GM19238 (cell line): Measurements from ENCODE around the gene DOCK1.
"Not testable (repeated sequence)": the region's sequence is repeated elsewhere in the genome, so short reads cannot be mapped to it uniquely, and the experiment has no call there.

Experiments used
- DNase-seq: peaks from one replicate; pipeline ENCODE4 v3.0.0; 2011; ENCODE audit warnings: low spot score; ENCODE audit not compliant: insufficient read length

DOCK1 gene

DNA sequence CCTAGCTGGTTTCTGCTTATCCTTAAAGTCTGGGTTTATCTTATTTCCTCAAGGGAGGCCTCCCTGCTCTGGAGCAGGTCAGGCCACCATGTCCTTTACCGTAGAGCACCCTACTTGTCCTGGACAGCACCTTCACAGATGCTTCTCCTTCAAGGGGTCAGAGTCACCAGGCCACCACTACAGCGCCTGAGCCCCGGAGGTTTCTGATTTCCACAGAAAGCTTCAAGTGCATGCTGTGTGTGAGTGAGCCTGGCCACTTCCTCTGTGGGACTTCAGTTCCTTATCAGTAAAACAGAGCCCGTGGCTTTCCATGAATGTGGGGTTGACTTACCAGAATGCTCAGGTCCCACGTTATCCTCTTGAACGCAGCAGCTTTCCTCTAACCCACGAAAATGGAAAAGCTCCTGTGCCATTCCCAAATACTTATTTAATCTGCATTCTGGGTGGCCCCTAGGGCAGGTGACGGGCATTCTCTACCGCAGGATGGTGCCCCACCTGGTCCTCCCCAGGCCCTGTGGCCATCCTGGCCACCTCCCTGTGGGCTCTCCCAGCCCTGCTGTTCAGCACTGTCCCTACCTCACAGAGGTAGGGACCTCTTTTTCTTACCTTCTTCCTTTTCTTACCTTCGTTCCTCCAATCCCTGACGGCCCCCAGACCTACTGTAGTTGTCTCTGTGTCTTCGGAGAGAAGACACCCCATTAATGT, 1.4 kb upstream of the DOCK1 start:
- no peak for DNase-seq

DNA sequence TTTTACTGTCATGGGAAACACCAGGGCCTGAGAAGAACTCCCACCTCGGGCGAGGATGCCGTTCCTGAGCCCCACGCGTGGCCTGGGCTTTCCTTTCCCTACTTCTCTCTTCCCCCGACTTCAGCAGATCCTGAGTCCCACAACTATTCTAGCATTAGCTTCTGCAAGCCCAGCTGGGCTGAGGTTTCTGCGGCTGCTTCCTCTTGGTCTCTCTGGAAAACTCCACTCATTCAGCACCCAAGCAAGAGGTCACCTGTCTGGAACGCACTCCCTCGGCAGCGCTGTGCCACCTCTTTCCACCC, 761 bp upstream of the DOCK1 start:
- DNase-seq, result no peak

DNA sequence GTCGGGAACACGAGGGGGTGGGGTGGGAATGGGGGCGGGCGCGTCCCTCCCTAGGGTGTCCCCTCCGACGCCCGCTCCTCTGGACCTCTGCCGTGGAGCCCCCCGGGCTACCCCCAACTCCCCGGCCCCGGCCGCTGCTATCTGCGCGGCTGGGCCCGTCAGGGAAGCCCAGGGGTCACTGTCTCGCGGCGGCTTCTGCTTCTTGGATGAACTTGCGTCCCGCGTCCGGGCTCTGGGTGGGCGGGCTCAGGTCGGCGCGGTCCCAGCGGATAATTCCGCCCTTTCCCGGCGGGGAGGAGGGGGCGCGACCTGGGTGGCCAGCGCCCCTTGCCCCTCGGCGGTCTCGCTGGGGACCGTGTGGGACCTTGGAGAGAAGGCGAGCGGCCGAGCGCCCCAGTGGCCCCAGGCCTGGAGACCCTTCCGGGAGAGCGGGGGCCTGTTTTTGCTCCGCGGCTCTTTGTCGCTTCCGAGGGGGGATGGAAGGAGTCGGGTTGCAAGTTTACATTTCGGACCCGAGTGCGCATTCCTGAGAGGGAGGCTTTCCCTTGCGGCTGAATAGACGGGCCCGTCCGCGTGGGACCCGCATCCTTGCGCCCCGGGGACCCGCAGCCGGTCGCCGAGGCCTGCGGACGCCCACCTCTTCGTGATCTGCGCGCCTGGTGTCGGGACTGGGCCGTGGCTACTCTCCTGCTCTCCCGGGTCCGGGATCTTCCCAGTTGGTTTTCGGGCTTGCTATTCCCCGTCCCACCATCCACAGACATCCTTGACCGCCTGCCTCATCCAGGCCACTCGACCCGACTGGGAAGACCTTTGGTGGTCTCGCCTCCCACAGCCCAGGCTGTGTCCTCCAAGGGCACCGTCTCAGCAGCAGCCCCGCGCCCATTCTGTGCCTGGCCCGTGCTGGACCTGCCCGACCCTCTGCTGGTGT, 812 bp downstream of the DOCK1 start:
- DNase-seq, result no peak

DNA sequence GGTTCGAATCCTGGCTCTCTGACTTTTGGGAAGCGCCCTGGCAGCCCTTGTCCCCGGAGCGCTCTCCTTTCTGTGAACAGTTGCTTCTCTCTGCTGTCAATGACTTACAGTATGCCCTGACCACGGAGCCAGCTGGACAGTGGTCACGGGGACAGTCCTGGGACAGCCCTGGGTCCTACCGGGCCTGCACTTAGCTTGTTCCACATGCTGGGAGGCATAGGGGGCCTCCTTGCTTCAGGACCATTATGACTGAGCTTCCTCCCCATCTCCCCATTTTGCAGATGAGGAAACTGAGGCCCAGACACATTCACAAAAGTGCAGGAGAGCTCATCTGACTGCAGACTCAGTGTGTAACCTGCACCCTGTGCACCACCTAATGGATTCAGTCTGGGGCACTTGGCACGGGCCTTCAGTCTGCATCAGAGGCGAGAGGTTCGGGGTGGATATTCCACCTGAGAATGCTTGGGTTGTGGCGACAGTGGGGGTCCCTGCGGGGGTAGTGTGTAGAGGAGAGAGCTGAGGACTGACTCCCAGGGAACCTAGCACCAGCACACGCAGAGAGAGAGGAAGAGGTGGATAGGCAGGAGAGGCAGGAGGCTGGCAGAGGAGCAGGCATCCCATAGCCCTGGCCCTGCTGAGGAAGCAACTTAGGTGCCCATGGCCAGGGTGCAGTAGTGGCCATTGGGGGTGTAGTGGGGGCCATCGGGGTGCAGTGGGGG, 1.6 kb downstream of the DOCK1 start:
- no peak for DNase-seq

DNA sequence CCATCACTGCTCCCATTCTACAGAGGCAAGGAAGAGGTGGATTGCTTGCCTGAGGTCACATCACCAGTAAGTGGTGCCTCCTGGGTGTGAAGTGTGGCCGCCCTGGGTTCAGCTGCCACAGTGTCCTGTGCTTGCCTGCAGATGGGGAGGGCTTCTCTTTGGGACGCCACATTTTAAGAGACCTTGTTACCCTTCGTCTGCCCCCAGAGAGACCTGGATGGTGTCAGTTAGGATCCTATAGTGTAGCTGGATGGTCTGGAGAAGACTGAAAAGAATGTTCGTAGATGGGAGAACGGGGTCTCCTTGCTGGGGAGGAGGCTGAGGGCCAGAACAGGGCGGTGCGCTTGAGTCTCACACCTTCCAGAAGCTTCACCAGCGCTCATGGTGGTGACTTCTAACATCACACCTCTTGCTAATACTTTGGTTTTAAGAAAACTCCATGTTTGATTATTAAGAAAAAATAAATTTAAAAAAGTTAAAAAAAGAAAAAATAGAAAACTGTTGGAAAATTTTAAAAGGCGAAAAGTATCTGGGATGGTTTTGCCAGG, 2.3 kb downstream of the DOCK1 start:
- DNase-seq, result no peak

DNA sequence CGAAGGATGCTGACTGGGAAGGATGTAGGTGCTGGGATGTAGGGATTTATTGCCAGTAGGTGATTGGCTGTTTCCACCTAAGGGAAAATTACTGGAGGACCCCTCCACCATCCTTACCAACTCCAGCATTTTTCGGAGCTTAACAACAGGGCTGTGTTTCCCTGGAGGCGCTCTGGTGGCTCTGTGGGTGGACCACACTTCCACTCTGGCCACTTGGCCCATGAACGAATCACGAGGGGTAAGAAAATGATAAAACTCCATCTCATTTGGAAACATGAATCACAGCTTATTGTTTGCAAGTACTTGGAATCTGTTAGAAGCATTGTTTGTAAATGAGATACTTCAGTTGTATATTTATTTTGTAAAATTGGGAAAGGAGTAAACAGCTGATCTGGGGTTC, 3.0 kb downstream of the DOCK1 start:
- no peak for DNase-seq

DNA sequence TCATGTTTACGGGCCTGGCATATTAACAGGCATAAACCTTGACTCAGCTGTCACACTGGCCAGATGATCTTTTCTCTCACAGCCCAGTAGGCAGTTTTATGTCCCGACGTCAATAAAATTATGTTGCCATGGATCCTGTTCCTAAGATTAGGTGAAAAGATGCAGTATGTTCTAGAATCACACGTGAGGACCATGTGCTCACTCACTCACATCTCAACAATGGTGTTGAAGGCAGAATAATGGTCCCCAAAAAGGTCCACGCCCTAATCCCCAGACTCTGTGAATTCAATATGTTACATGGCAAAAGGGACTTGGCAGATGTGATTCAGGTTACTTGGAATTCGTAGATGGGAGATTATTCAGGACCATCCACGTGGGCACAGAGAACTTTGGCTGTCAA, 3.5 kb downstream of the DOCK1 start:
- no peak for DNase-seq

DNA sequence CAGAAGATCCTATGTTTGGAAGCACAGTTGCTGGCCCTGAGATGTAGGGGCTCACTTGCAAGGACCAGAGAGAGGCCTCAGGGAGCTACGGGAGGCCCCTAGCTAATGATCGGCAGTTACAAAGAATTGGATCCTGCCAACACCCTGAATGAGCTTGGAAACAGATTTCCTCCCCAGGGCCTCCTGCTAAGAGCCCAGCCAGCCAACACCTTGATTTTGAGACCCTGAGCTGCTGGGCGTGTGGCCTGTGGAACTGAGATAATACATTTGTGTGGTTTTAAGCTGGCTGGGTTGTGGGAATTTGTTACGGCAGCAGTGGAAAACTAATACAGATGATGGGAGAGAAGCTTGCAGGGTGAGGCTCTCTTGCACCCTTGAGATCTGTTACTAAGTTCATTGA, 3.9 kb downstream of the DOCK1 start:
- no peak for DNase-seq

DNA sequence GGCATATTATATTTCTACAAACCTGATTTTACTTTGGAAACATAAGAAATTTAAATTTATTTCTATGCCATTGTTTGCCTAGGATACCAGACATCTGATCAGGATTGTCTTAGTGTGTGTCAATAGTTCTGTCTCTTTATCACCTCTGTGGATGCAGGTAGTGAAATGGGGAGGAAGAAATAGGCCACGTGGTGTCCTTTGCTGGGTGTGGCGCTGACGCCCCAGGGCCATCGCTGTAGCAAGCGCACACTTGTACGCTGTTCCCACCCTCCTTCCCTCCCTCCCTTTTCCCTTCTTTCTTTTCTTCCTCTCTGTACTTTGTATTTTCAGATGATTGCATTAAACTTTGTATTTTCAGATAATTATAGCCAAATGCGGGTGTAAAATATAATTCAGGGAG, 5.0 kb downstream of the DOCK1 start:
- DNase-seq, result no peak

DNA sequence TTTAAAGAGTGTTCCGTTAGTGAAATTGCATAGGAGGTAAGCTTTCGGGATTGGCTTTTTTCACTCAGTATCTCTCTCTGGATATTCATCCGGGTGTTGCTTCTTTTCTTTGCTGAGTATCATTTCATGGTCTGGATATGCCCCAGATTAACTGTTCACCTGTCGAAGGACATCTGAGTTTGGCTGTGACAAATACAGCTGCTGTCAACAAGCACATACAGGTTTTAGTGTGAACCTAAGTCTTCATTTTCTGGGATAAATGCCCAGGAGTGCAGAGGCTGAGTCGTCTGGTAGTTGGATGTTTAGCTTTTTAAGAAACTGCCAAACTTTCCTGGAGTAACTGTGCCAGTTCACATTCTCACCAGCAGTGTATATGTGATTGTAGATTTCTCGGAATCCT, 5.6 kb downstream of the DOCK1 start:
- DNase-seq, result no peak

DNA sequence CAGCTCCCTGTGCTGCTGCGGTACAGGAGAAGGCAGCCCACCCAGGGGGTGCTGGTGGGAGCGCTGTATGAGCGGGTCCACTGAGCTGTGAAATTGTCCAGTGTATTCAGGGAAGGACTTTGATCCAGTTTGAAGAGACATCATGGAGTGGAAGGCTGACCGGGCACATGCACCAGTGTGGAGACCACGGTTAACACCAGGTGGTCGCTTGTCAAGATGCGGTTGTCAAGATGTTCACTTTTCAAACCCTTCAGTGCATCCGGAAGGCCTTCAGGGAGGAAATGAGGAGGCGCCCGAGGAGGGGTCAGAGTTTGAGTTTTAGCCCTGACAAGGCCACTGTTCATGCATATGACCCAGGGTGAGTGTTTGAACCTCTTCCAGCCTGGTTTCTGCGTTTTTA, 6.1 kb downstream of the DOCK1 start:
- DNase-seq, result no peak

DNA sequence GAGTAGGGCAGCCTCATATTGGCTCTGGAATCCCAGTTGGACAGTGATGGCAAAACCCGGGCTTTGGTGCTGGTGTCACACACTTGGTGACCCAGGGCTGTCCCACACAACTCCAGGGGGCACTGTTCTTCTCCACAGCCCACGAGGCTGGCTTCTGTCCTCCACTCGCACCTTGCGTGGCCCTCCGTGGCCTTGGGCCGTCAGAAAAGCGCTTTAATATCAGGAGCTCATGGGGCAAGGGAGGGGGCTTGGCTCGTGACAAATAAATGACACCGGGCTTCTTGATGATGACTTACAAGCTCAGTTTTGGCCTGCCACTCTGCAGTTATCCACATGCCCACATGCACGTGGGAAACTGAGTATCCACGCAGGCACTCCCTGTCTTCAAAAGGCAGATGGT, 8.1 kb downstream of the DOCK1 start:
- no peak for DNase-seq

DNA sequence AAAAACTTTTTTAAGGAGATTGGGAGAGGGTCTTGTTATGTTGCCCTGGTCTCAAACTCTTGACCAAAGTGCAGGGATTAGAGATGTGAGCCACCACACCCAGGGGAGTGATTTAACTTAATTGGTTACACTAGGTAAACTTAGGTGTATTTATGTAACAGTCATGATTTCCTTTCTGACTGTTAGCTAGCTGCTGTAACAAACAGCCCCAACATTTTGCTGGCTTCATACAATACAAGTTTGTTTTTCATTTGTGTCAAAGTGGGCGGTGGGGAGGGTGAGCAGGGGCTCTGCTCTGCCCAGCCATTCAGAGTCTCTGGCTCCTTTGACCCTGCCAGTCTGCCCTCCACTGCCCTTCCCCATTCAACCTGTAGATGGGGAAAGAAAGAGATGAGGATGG, 9.3 kb downstream of the DOCK1 start:
- DNase-seq, result no peak

DNA sequence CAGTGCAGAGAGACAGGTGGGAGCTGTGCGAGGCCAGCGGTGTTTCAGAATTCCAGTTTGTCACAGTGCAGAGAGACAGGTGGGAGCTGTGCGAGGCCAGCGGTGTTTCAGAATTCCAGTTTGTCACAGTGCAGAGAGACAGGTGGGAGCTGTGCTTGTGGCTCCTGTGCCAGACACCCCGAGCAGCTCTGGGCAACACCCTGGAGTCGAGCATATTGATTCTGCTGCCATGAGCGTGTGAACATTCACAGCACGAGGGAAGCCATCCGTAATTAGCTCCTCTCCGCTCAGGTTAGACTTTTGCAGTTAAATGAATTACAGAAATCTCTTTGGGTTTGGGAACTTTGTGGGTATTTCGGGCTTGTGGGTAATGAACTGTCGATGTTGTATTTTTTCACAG, 11.7 kb downstream of the DOCK1 start:
- not testable (repeated sequence) for DNase-seq

DNA sequence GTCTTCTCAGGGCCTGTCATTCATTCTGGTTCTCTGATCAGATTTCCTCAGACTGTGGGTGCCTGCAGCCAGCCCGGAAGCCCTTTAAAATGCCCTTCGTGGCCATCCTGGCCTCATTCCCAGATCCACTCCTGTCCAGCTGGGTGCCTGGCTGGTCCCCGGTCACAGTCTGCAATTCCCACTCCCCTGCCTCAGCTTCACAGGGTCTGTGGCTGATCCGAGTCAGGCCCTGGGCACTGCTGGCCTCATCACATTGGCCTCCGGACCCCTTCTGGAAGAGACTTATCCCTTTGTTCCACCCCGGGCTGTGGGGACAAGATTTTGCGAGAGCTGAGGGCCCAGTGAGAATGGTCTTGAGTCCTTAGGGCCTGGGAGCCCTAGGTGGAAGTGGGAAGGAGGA, 12.1 kb downstream of the DOCK1 start:
- no peak for DNase-seq

DNA sequence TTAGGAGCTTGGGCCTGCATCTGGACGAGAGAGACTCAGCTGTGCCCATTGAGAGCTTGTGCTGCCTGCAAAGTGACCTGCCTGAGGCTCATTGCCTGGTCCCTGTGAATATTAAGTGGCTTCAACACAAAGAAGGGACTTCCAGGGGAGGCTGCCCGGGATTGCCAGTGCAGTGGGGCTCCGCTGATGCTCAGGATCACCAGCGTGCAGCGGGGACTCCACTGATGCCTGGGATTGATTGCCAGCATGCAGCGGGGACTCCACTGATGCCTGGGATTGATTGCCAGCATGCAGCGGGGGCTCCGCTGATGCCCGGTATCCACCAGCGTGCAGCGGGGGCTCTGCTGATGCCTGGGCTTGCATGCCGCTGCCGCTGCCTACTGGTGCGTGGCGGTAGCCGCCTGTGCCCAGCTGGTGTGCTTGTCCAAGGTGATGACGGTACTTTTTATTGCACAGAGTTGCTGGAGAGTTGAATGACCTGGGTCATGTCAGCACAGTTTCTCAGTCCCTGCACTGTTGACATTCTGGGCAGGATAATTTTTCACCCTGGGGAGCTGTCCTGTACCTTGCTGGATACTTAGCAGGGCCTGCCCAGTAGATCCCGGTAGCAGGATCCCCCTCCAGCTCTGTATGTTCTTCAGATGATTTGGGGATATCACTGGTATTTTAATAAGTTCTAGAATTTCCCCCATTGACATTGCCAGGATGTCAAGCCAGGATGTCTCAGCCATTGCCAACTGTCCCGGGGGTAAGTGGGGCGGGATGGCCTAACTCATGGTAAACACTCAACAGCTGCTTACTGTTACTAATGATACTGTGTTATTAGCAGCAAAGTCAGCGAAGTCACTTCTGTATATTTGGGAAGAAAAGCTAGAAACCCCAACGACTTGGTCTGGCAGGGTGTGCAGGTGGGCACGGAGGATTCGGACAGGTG, 13.0 kb downstream of the DOCK1 start:
- no peak for DNase-seq

DNA sequence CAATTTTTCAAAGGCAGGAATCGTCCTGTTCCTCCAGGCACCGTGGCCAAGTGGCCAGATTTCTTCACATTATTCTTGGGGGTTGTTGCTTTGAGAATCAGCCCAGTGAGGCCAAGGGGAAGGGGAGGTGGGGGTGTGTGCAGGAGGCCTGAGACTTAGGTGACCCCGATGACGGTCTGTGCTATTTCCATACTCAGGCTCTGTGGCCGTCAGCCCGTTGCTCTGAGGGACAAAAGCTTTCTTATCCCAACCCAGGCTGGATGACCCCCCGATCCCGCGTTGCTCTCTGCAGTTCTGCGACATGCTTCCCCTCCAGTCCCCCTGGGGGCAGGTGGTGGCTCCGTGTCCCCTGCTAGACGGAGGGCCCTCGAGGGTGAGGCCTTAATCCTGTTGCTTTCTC, 14.2 kb downstream of the DOCK1 start:
- no peak for DNase-seq

DNA sequence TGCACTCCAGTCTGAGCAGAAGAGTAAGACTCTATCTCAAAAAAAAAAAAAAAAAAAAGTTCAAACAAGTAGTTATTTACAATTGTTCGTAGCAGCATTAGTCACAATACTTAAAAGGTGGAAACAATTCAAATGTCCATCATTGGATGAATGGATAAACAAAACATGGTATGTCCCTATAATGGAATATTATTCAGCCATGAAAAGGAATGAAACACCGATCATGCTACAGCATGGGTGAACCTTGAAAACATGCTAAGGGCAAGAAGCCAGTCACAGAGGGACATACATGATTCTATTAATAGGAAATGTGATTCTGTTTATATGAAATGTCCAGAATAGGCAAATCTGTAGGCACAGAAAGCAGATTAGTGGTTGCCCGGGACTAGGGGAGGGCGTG, 15.9 kb downstream of the DOCK1 start:
- no peak for DNase-seq

DNA sequence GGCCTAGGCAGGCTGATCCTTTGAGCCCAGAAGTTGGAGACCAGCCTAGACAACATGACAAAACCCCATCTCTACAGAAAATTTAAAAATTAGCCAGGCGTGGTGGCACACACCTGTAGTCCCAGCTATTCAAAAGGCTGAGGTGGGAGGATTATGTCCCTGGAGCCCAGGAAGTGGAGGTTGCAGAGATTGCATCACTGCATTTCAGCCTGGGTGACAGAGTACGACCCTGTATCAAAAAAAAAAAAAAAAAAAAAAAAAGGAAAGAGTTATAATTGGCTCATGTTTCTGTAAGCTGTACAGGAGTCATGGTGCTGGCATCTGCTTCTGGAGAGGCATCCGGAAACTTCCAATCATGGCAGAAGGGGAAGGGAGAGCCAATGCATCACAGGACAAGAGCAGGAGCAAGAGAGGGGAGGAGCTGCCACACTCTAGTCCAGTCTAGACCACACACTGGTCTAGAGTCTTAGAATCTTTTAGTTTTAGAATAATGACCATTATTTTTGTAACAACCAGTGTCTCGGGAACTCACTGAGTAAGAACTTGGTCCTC, 16.8 kb downstream of the DOCK1 start:
- no peak for DNase-seq

DNA sequence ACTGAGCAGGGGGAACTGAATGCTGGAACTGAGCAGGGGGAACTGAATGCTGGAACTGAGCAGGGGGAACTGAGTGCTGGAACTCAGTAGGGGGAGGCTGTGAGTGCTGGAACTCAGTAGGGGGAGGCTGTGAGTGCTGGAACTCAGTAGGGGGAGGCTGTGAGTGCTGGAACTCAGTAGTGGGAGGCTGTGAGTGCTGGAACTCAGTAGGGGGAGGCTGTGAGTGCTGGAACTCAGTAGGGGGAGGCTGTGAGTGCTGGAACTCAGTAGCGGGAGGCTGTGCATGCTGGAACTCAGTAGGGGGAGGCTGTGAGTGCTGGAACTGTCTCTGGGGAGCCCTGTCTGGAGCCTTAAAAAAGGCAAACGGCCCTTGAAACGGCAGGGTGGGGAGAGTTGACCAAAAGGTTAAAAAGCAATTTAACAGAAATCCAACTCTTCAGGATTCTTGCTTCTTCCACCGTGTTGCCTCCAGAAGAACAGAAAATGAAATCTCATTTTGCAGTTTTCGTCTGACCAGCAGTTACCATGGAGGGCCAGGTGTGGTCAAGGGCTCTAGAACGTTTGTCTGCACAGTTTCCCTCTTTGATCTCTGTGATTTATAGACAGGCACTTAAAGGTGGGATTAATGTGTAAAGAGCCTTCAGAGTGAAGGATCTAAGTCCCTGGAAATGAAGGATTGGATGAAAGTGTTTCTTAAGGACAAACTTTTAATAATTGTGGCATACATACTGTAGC, 19.1 kb downstream of the DOCK1 start:
- DNase-seq, result no peak
